ENCODE data around the gene P2RY8.
"Not testable (repeated sequence)": the region's sequence is repeated elsewhere in the genome, so short reads cannot be mapped to it uniquely, and the experiment has no call there.

Gene P2RY8

DNA sequence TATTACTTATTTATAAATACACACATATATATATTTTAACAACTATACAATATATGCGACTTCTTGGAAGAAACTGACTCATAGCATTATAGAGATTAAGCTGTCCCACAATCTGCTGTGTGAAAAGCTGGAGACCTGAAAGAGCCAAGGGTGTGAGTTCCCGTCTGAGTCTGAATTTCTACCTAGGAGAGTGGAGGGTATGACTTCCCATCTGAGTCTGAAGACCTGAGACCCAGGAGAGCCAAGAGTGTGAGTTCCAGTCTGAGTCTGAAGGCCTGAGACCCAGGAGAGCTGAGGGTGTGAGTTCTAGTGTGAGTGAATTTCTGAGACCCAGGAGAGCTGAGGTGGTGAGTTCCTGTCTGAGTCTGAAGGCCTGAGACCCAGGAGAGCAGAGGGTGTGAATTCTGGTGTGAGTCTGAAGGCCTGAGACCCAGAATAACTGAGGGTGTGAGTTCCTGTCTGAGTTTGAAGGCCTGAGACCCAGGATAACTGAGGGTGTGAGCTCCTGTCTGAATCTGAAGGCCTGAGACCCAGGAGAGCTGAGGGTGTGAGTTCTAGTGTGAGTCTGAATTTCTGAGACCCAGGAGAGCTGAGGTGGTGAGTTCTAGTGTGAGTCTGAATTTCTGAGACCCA lies 8.9 kb upstream of the P2RY8 start:
- no peak for DNase-seq (ENCODE audit: low read depth)

GRCh38 chrX:1542994-1543725 lies 6.2 kb upstream of the P2RY8 start:
- DNase-seq (ENCODE audit: low read depth) = no peak

DNA sequence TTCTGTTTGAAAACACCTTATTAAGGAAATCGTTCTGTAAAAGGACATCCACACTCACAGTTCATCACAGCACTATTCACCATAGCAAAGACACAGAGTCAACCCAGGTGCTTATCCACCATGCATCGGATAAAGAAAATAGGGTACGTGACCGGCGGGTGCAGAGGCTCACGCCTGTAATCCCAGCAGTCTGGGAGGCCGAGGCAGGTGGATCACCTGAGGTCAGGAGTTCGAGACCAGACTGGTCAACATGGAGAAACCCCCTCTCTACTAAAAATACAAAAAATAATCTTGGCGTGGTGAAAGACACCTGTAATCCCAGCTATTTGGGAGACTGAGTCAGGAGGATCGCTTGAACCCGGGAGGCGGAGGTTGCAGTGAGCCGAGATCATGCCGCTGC lies 2.2 kb upstream of the P2RY8 start:
- not testable (repeated sequence) for DNase-seq (ENCODE audit: low read depth)

DNA sequence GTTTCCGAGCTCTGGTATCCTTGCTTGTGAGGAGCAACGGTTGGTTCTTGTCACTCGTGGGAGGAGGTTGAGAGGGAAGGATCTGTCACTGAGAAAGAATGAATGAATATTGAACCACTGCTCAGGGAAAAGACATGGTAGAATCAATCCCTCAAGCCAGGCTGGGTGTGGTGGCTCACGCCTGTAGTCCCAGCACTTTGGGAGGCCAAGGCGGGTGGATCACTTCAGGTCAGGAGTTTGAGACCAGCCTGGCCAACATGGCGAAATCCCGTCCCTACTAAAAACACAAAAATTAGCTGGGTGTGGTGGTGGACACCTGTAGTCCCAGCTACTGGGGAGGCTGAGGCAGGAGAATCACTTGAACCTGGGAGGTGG lies 718 bp upstream of the P2RY8 start:
- DNase-seq (ENCODE audit: low read depth) = not testable (repeated sequence)

- DNase-seq (ENCODE audit: low read depth) = no peak
Observed at GRCh38 chrX:1536712-1537030, 314 bp downstream of the P2RY8 start.

DNA sequence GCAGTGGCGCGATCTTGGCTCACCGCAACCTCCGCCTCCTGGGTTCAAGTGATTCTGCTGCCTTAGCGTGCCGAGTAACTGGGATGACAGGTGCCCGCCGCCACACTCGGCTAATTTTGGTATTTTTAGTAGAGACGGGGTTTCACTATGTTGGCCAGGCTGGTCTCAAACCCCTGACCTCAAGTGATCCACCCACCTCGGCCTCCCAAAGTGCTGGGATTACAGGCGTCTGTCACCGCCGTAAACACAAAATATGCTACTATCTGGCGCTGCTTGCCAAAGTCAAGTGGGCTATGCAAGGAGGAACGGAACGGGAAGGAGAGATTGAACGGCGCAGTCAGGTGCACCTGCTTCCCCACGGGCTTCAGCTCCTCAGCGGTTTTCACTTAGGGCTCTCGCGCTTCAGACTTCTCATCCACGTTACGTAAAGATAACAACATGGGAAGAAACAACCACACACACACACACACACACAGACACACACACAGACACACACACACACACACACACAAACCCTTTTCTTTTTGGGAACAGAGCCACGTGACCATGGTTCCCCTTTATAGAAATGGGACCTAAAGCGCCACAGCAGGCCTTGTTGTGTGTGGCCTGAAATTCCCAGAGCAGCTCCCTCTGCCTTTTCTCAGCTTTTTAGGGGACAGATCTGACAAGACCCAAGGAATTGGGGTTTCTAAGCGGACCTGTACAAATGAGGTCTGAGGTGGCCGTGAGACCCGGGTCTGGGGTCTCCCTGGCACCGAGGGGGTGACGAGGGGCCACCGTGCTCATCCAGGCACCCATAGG lies 1.5 kb downstream of the P2RY8 start:
- DNase-seq (ENCODE audit: low read depth) = no peak

- DNase-seq (ENCODE audit: low read depth) = no peak
Observed at GRCh38 chrX:1534301-1535168, 2.5 kb downstream of the P2RY8 start.

DNA sequence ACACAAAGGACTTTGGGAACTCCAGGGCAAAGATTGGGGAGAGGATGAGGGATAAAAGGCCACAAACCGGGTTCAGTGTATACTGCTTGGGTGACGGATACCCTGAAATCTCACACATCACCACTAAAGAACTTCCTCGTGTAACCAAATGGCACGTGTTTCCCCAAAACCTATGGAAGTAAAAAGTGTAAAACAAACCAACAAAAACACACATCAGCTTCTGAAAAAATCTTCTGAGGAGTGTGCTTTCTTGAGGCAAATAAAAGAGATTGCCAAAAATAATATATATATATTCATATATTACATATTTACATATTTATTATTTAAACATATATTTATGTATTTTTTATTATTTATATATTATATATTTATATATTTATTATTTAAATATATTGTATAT lies 3.9 kb downstream of the P2RY8 start:
- DNase-seq (ENCODE audit: low read depth) = no peak

DNA sequence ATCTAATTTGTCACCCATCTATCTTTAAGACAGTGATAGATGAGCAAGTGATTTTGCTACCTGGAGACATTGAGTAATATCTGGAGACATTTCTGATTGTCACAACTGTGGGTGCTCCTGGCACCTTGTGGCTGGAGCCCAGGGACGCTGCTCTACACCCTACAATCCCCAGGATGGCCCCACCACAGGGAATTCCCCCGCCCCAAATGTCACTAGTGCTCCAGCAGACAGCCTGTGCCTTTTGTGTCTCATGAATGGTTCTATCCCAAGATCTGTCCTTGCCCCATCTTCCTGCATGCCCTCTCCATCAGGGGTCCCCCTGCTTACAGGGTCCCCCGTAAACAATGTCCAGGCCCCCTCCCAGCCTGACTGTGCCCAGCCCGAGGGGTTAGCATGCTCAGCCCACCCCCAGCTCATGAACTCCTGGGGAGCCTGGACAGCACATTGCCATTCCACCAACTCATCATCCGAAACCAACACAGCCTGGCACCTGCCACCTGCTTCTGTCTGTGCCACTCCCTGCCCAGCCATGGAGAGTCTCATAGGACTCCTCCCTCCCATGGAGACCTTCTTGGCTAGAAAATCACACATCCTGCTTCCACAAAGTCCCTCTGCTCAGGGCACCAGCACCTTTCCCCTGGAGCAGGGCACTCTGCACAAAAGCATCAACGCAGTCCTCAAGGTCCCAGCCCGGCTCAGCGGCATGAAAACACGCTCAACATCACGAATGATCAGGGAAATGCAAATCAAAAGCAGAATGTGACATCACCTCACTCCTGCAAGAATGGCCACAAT lies 5.7 kb downstream of the P2RY8 start:
- no peak for DNase-seq (ENCODE audit: low read depth)

DNA sequence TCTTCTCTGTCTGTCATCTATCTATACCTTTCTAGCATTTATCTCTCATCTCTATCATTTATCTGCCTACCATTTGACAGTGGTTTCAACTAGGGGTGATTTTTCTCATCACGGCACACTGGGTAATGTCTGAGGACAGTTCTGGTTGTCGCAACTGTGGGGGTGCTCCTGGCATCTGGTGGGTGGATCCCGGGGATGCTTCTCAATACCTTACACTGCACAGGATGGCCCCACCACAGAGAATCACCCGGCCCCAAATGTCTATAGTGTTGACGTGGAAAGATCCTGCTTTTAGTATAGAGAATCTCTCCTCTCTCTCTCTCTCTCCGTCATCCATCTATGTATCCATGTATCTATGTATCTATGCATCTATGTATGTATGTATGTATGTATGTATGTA lies 7.2 kb downstream of the P2RY8 start:
- DNase-seq (ENCODE audit: low read depth) = no peak

GRCh38 chrX:1529328-1529727 lies 7.7 kb downstream of the P2RY8 start:
- no peak for DNase-seq (ENCODE audit: low read depth)

- no peak for DNase-seq (ENCODE audit: low read depth)
Observed at GRCh38 chrX:1528884-1529203, 8.1 kb downstream of the P2RY8 start.

DNA sequence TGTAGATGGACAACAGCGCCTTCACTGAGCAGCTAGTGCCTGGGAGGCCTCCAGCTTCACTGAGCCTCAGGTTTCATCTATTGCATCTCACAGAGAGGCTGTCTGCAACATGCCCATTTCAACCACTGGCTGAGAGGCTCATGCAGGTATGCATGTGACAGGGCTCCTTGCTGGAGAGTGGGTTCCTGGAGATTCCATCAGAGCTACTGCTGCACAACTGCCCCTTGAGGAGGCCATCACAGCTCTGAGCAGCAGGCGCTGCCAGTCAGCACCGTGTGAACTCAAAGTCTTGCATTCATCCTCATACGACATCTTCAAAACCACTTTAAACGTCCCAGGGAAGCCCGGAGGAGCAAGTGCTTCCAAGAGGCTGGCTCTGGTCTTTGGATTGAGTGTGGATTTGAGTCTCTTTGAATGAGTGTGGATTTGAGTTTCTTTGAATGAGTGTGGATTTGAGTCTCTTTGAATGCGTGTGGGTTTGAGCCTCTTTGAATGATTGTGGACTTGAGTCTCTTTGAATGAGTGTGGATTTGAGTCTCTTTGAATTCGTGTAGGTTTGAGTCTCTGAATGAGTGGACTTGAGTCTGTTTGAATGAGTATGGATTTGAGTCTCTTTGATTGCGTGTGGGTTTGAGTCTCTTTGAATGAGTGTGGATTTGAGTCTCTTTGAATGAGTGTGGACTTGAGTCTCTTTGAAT lies 8.7 kb downstream of the P2RY8 start:
- DNase-seq (ENCODE audit: low read depth) = no peak

DNA sequence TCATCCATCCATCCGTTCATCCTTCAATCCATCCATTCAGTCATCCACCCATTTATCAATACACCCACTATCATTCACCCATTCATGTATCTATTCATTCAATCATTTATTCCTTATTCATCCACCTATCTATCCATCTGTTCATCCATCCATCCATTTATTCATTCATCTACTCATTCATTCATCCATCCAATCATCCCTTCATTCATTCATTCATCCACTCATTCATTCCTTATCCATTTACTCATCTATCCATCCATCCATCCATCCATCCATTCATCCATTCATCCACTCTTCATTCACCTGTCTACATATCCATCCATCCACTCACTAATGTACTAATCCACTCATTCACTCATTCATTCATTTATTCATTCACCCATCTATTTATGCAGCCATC lies 9.5 kb downstream of the P2RY8 start:
- DNase-seq (ENCODE audit: low read depth) = no peak

GRCh38 chrX:1526565-1526964 lies 10.4 kb downstream of the P2RY8 start:
- no peak for DNase-seq (ENCODE audit: low read depth)

DNA sequence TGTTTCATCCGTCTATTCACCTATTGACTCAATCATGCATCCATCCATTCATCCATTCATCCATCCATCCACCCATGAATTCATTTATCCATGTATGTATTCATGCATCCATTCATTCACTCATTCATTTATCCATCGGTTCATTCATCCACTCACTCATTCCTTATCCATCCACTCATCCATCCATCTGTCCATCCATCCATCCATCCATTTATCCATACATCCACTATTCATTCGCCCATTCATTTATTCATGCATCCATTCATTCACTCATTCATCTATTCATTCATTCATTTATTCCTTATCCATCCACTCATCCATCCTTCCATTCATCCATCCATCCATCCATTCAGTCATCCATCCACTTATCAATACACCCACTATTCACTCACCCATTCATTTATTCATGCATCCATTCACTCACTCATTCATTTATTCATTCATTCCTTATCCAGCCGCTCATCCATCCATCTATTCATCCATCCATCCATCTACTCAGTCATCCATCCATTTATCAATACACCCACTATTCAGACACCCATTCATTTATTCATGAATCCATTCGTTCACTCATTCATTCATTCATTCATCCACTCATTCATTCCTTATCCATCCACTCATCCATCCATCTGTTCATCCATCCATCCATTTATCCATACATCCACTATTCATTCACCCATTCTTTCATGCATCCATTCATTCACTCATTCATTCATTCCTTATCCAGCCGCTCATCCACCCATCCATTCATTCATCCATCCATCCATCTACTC lies 11.2 kb downstream of the P2RY8 start:
- DNase-seq (ENCODE audit: low read depth) = no peak

GRCh38 chrX:1524874-1525582 lies 12.0 kb downstream of the P2RY8 start:
- no peak for DNase-seq (ENCODE audit: low read depth)

DNA sequence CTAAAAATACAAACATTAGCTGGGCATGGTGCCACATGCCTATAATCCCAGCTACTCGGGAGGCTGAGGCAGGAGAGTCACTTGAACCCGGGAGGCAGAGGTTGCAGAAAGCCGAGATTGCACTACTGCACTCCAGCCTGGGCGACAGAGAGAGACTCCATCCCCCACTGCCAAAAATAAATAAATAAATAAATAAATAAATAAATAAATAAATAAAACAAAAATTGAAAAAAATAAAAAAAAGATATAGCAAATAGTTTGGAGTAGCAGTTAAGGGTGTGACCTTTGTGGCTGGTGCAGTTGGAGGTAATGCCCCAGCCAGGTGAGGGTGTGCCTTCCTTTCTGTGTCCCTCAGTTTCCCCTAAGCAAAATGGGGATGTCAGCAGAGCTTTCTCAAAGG lies 14.1 kb downstream of the P2RY8 start:
- not testable (repeated sequence) for DNase-seq (ENCODE audit: low read depth)

DNA sequence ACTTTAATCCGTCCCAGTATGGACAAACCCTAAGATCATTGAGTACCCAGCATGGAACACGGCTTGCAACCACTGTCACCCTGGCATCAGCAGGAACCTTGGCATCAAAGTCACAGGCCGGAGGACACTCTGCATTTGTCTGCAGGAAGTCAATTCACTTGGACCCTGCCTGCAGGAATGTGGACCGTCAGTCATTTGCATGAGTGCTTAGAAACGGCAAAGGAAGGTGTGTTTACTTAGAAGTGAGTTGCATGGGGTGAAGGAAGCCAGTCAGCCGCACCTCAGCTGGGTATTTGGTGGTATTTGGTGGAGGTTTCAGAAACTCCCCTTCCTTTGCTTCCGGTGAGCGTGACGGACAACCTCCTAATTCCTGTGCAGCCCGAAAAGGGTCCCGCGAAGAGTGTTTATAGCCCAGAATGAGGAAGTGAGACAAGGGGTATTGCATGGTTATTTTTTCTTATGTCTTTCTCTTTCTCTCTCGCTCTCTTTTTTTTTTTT lies 15.5 kb downstream of the P2RY8 start:
- DNase-seq (ENCODE audit: low read depth) = no peak
